PC-3 (cell line): Measurements from ENCODE around the gene VSIR.

Experiments used
- CTCF ChIP-seq: fragments of 300-600 bp; sonication (generic); conservative IDR thresholded peaks from 2 replicates; pipeline ENCODE4 v1.5.1; 2017; ENCODE audit warnings: antibody characterized with exemption, low read depth, mild to moderate bottlenecking, low read length
- EZH2phosphoT487 ChIP-seq: fragments of 300-600 bp; sonication (generic); IDR thresholded peaks from 2 replicates; pipeline ENCODE4 v1.6.1; 2018; ENCODE audit warnings: mild to moderate bottlenecking, antibody characterized with exemption, low read length, borderline replicate concordance

- no peak for TF ChIP-seq CTCF
- no peak for TF ChIP-seq EZH2phosphoT487
Measured at GRCh38 chr10:71743866-71744265, 29.5 kb downstream of the VSIR start.
